ENCODE measurements around the gene TBCC.

Gene TBCC

DNA sequence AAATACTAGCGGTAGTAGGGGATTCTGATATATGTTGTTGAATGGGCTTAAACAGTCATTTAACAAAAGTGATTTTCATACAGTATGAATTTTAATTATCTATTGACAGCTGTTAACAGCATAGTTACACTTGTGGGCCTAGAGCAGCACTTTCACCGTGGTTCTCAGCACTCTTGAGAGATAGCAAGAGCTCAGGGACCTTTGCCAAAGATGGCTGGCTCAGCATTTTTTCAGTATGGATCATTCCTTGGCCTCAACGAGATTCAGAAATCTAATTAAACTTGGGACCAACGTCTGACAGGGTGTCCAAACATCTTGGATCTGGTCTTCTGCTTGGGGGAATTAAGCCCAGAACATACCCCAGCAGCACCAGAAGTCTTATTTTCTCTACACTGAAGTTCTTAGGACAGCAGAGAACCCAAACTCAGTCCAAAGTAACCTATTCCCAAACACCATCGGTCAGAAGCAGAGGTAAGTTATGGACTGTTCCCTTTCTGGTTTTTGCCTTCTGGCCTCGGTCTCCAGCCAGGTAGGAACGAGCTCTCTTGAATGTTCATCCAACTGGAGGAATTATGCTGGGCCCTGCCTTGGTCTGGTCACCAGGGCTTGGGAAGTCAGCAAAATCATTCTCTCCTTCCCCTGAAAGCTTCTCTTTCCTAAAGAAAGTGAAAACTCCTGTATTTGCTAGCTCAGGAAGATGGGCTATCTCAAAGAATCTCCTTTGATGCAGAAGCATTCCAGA lies 49.2 kb downstream of the TBCC start:
- no peak overlapping the region for H3K4me3 ChIP-seq (ENCODE audit: low read depth, low read length)
- no peak for TF ChIP-seq CTCF (IDR thresholded peaks at IDR 0.05; ENCODE audit: low read depth, low read length, missing control alignments)
- DNase-seq (ENCODE audit: low read depth): no peak

DNA sequence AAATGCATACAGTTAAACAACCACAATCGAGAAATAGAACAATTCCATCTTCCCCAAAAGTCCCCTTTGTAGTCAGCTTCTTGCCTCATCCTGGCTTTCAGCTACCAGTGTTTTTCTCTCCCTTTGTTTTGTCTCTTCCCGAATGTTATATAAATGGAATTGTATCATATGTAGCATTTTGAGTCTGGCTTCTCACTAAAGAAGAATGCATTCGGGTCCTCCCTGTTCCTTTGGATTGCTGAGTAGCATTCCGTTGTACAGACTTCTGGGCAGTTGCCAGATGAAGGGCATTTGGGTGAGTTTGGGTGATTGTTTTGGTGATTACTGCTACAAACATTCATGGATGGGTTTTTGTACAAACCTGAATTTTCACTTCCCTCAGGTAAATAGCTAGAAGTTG lies 51.3 kb downstream of the TBCC start:
- H3K4me3 ChIP-seq (ENCODE audit: low read depth, low read length): no peak overlapping the region
- no peak for DNase-seq (ENCODE audit: low read depth)
- TF ChIP-seq CTCF (IDR thresholded peaks at IDR 0.05; ENCODE audit: low read depth, low read length, missing control alignments): no peak

All from GM12864 (cell line).